Naive thymus-derived CD4-positive, alpha-beta T cell (primary cell): Measurements from ENCODE around the gene NCSTN. TPM values are rescaled to one million over a fixed set of nuclear protein-coding genes. Genes with fewer than 3 reads are reported as not detected.

Experiments used
- ATAC-seq: fragments of 150-1000 bp; cut with Tn5 transposase; 2 replicates; pipeline ENCODE4 v1.10.0; 2021; ENCODE audit warnings: mild to moderate bottlenecking, moderate library complexity
- CTCF ChIA-PET: fragments of 350-600 bp; sonication (Branson Sonifier 250); formaldehyde crosslinking; loops from one replicate; lab custom pipeline; 2021; ENCODE audit warnings: antibody characterized with exemption; lab: Charles Lee
- POLR2A ChIA-PET: fragments of 350-600 bp; sonication (Branson Sonifier 250); formaldehyde crosslinking; loops from one replicate; lab custom pipeline; 2021; ENCODE audit warnings: antibody characterized with exemption, inconsistent platforms; lab: Charles Lee
- DNase-seq, 9 donors: peaks; one replicate each; pipeline versions ENCODE4 v3.0.0 to v3.0.0-alpha.2; 2020 to 2022; ENCODE audit warnings: mixed read lengths in 1 of 9
- H3K27ac ChIP-seq: one replicate; pipeline ENCODE4 v1.7.0; 2013; ENCODE audit warnings: mild to moderate bottlenecking, low read depth, low read length, moderate library complexity
- H3K27me3 ChIP-seq, 2 donors: one replicate each; pipeline ENCODE4 v1.7.0; 2013; ENCODE audit warnings: low read length in 2 of 2, mild to moderate bottlenecking in 2 of 2, moderate library complexity in 2 of 2; ENCODE audit not compliant: control insufficient read depth in 2 of 2, insufficient read depth in 2 of 2
- H3K36me3 ChIP-seq, 3 experiments: 1 replicate in 2 of 3; 2 replicates in 1 of 3; pipeline ENCODE4 v1.7.0; 2013; ENCODE audit warnings: low read length in 3 of 3, mild to moderate bottlenecking in 3 of 3, moderate library complexity in 1 of 3; ENCODE audit not compliant: insufficient read depth in 3 of 3, control insufficient read depth in 2 of 3
- H3K4me1 ChIP-seq, 2 donors: one replicate each; pipeline ENCODE4 v1.7.0; 2013; ENCODE audit warnings: low read length in 2 of 2, mild to moderate bottlenecking in 2 of 2, moderate library complexity in 1 of 2; ENCODE audit not compliant: control insufficient read depth in 2 of 2, insufficient read depth in 2 of 2
- H3K4me3 ChIP-seq: 2 replicates; pipeline ENCODE4 v1.7.0; 2013; ENCODE audit warnings: mild to moderate bottlenecking, low read length
- H3K9me3 ChIP-seq, 3 experiments: 1 replicate in 2 of 3; 2 replicates in 1 of 3; pipeline ENCODE4 v1.7.0; 2013; ENCODE audit warnings: low read length in 3 of 3; ENCODE audit not compliant: control insufficient read depth in 2 of 3
- H3K27ac Mint-ChIP-seq, 9 donors: one replicate each; pipeline ENCODE4 v1.8.0; 2020 to 2022; ENCODE audit warnings: mixed read lengths in 9 of 9, mild to moderate bottlenecking in 8 of 9, moderate library complexity in 5 of 9, inconsistent platforms in 2 of 9
- H3K27me3 Mint-ChIP-seq, 5 donors: one replicate each; pipeline ENCODE4 v1.8.0; 2021 to 2022; ENCODE audit warnings: mixed read lengths in 5 of 5, mild to moderate bottlenecking in 1 of 5
- H3K36me3 Mint-ChIP-seq, 5 donors: one replicate each; pipeline ENCODE4 v1.8.0; 2020 to 2022; ENCODE audit warnings: mixed read lengths in 5 of 5, mild to moderate bottlenecking in 3 of 5, inconsistent platforms in 1 of 5
- H3K4me1 Mint-ChIP-seq, 7 donors: one replicate each; pipeline ENCODE4 v1.8.0; 2020 to 2022; ENCODE audit warnings: mixed read lengths in 7 of 7, mild to moderate bottlenecking in 3 of 7, inconsistent platforms in 1 of 7
- H3K4me3 Mint-ChIP-seq, 10 donors: one replicate each; pipeline ENCODE4 v1.8.0; 2020 to 2022; ENCODE audit warnings: mild to moderate bottlenecking in 10 of 10, mixed read lengths in 10 of 10, moderate library complexity in 6 of 10, inconsistent platforms in 2 of 10
- H3K9me3 Mint-ChIP-seq, 11 donors: one replicate each; pipeline ENCODE4 v1.8.0; 2020 to 2022; ENCODE audit warnings: mixed read lengths in 11 of 11, mild to moderate bottlenecking in 4 of 11, inconsistent platforms in 1 of 11, moderate library complexity in 1 of 11
- intact Hi-C, 2 donors: fragments of 100-400 bp; cut with micrococcal nuclease; formaldehyde crosslinking; loops; one replicate each; pipeline ENCODE4 v1.15.1; 2023
- polyA plus RNA-seq, 2 donors: library from polyadenylated mRNA; unstranded; fragments of 300-500 nt; fragmentation: Illumina TruSeq; gene quantifications; one replicate each; pipeline ENCODE4 v1.2.3, GENCODE V29; 2021
- total RNA-seq, 6 experiments: library from RNA in 5 of 6; stranded (reverse) in 5 of 6; gene quantifications; 1 replicate in 5 of 6; 2 replicates in 1 of 6; pipeline ENCODE4 v1.2.3 and lab custom pipeline; 2021 to 2026

Gene NCSTN
- total and polyA plus RNA-seq, 7 experiments from 2014 or later: 68.4 to 91.1 (median 73.5) TPM

DNA sequence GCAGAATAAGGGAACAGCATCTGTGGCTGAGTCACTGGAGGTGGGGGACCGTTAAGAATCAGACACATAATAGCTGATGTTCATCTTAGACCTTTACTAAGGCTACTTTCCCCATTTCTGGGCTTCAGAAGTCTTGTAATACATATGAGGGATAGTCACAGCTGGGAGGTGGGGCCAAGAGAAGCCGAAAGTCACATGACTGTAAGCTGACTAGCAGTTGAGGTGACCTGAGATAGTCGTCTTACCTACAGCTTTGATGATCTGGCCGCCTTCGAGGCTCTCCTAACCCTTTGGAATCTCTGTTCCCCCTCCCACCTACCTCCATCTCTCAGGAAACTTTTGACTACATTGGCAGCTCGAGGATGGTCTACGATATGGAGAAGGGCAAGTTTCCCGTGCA is 9.4 kb downstream of the NCSTN start:
- ChIA-PET POLR2A (interaction anchor here (0.7 kb wide), 1 partner anchor 259 kb away, joined by 3 read pairs; no protein-coding TSS in a partner anchor), CTCF (interaction anchor here (0.7 to 1.6 kb wide), 3 partner anchors 24 to 171 kb away, joined by 3 read pairs; no protein-coding TSS in a partner anchor)
- Mint-ChIP-seq H3K27ac (no peak overlapping the region), H3K4me3 (no peak overlapping the region), H3K9me3 (peaks cover 0 to 1% (median 0%) of the 10 kb centered on the region in 11 donors), H3K36me3 (peaks cover 32 to 77% (median 56%) of the 10 kb centered on the region in 5 donors), H3K27me3 (no peaks in the 10 kb centered on the region), H3K4me1 (peaks cover 0 to 7% (median 5%) of the 10 kb centered on the region in 7 donors)
- Histone ChIP-seq H3K4me3 (no peak overlapping the region), H3K36me3 (peaks cover 60 to 99% (median 61%) of the 10 kb centered on the region in 3 experiments), H3K4me1 (no peaks in the 10 kb centered on the region), H3K9me3 (no peaks in the 10 kb centered on the region), H3K27ac (no peak overlapping the region), H3K27me3 (no peaks in the 10 kb centered on the region)
- intact Hi-C loops: no loop called here
- ATAC-seq (no peak), DNase-seq (peak in 1 of 9 donors; percentile 3)

DNA sequence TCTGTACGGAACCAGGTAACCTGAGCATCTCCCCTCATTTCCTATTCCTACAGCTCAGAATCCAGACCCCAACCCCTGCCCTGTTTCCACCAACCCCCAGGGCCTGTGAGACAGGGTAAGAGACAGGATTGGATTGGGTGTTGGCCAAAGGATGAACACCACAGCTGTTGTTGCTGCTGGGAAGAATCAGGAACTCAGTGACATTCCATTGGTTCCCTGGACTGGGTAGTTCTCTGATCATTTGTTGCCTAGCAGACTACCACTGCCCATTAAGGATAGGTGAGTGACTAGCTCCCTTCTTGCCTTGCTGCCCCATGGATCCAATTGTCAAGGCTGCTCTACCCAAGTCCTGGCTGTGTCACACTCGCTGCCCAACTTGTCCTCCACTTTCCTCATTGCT is 10.0 kb downstream of the NCSTN start:
- H3K27ac ChIP-seq: no peak overlapping the region
- Mint-ChIP-seq H3K9me3 (peaks cover 0 to 1% (median 0%) of the 10 kb centered on the region in 11 donors), H3K4me3 (no peak overlapping the region), H3K4me1 (peaks cover 0 to 7% (median 0%) of the 10 kb centered on the region in 7 donors), H3K27ac (peak overlapping the region in 1 of 9 donors; percentile 76), H3K27me3 (no peaks in the 10 kb centered on the region), H3K36me3 (peaks cover 33 to 78% (median 60%) of the 10 kb centered on the region in 5 donors)
- no peak overlapping the region for H3K4me3 ChIP-seq
- H3K9me3 ChIP-seq: no peaks in the 10 kb centered on the region
- H3K27me3 ChIP-seq: no peaks in the 10 kb centered on the region
- intact Hi-C loops: no loop called here
- DNase-seq (no peak), ATAC-seq (no peak)
- peaks cover 60 to 99% (median 61%) of the 10 kb centered on the region in 3 experiments for H3K36me3 ChIP-seq
- ChIA-PET POLR2A (interaction anchor here (0.7 kb wide), 1 partner anchor 258 kb away, joined by 3 read pairs; no protein-coding TSS in a partner anchor), CTCF (interaction anchor here (0.6 to 2.8 kb wide), 4 partner anchors 24 to 206 kb away, joined by 3 to 10 read pairs (median 3); no protein-coding TSS in a partner anchor)
- H3K4me1 ChIP-seq: no peaks in the 10 kb centered on the region

DNA sequence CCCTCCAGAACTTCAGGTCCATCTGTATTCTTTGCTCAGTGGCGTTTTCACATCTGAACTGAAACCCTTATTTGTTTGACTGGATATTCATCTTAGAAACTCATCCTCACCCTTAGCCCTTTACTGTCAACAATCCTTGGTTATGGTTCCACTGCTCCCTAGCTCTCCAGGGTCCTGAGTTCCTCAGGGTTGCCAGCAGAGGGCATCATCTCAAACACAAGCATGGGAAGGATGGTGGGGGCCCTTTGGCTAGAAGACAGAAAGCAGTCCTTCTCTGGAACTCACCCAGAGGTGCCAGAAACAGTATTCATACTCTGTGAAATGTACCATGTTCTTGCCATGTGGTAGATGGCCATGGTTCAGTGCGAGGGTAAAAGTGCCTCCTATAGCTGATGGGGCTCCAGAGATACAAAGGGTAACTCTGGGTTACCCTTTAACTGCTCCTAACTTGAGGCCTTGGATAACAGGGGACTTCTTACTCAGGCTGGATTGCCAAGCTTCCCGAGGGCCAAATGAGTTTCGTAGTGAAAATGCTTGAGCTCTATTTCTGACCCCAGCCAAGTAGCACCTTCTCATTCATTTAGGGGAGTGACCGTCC is 11.3 kb downstream of the NCSTN start:
- ATAC-seq: peak; percentile 45
- peaks cover 0 to 1% (median 0%) of the 10 kb centered on the region in 11 donors for H3K9me3 Mint-ChIP-seq
- peaks cover 0 to 5% (median 0%) of the 10 kb centered on the region in 7 donors for H3K4me1 Mint-ChIP-seq
- peaks cover 36 to 81% (median 68%) of the 10 kb centered on the region in 5 donors for H3K36me3 Mint-ChIP-seq
- H3K27me3 Mint-ChIP-seq: no peaks in the 10 kb centered on the region
- peak in 5 of 9 donors; percentile 8 to 23 (median 17) for DNase-seq
- intact Hi-C loops: loop anchor here in 1 of 2 donors (1.0 kb wide), 2 partner anchors 22 to 253 kb away; no protein-coding TSS in a partner anchor
- peak overlapping the region in 4 of 9 donors; percentile 28 to 44 (median 40) for H3K27ac Mint-ChIP-seq
- H3K4me3 ChIP-seq: no peak overlapping the region
- no peak overlapping the region for H3K27ac ChIP-seq
- peaks cover 52 to 94% (median 52%) of the 10 kb centered on the region in 3 experiments for H3K36me3 ChIP-seq
- no peaks in the 10 kb centered on the region for H3K27me3 ChIP-seq
- no peaks in the 10 kb centered on the region for H3K9me3 ChIP-seq
- no peaks in the 10 kb centered on the region for H3K4me1 ChIP-seq
- H3K4me3 Mint-ChIP-seq: no peak overlapping the region
- ChIA-PET POLR2A (interaction anchor here (0.6 to 1.3 kb wide), 2 partner anchors 11 to 676 kb away, joined by 3 read pairs; partner anchors contain the start of genes COPA and NCSTN), CTCF (interaction anchor here (1.1 to 2.8 kb wide), 3 partner anchors 11 to 26 kb away, joined by 3 to 10 read pairs (median 3); no protein-coding TSS in a partner anchor)

DNA sequence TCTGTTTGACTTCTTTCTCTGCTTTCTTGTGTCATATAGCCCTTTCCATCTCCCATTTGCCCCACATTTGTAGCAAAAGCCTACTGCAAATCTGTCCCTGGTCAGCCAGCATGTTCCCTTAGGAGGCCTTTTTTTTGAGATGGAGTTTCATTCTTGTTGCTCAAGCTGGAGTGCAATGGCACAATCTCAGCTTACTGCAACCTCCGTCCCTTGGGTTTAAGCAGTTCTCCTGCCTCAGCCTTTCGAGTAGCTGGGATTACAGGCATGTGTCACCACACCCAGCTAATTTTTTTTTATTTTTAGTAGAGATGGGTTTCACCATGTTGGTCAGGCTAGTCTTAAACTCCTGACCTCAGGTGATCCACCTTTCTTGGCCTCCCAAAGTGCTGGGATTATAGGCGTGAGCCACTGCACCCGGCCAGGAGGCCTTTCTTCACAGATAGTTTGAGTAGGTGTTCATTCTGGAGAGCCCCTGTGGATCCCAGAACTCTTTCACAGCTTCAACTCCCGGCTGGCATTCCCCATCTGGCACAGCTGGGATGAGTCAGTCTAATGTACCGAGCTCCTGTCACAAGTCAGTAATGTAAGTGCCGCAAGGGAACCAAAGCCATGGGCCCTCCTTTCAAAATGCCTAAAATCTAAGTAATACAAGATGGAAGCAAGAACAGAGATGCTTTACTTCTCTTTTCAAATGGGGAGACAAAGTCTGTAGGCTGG is 14.3 kb downstream of the NCSTN start:
- Histone ChIP-seq H3K27me3 (no peaks in the 10 kb centered on the region), H3K36me3 (peaks cover 27 to 79% (median 35%) of the 10 kb centered on the region in 3 experiments), H3K9me3 (no peaks in the 10 kb centered on the region), H3K4me1 (no peaks in the 10 kb centered on the region), H3K27ac (no peak overlapping the region), H3K4me3 (no peak overlapping the region)
- Mint-ChIP-seq H3K36me3 (peaks cover 30 to 66% (median 43%) of the 10 kb centered on the region in 5 donors), H3K4me1 (peaks cover 0 to 5% (median 0%) of the 10 kb centered on the region in 7 donors), H3K27ac (peak overlapping the region in 2 of 9 donors; percentile 38 to 73), H3K9me3 (peaks cover 0 to 1% (median 0%) of the 10 kb centered on the region in 11 donors), H3K4me3 (no peak overlapping the region), H3K27me3 (no peaks in the 10 kb centered on the region)
- CTCF ChIA-PET: interaction anchor here (2.4 kb wide), 1 partner anchor 19 kb away, joined by 9 read pairs; no protein-coding TSS in a partner anchor
- ATAC-seq: no peak
- POLR2A ChIA-PET: interaction anchor here (1.1 kb wide), 1 partner anchor 14 kb away, joined by 3 read pairs; no protein-coding TSS in a partner anchor
- intact Hi-C loops: no loop called here
- peak in 1 of 9 donors; percentile 18 for DNase-seq

DNA sequence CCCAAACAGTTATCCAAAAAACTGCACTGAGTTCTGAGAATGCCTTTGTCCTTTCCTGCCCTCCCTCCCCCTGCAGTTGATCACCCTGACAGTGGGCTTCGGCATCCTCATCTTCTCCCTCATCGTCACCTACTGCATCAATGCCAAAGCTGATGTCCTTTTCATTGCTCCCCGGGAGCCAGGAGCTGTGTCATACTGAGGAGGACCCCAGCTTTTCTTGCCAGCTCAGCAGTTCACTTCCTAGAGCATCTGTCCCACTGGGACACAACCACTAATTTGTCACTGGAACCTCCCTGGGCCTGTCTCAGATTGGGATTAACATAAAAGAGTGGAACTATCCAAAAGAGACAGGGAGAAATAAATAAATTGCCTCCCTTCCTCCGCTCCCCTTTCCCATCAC is 14.9 kb downstream of the NCSTN start:
- intact Hi-C loops: no loop called here
- no peaks in the 10 kb centered on the region for H3K4me1 ChIP-seq
- H3K9me3 Mint-ChIP-seq: peaks cover 0 to 1% (median 0%) of the 10 kb centered on the region in 11 donors
- POLR2A ChIA-PET: no interaction called here
- H3K36me3 ChIP-seq: peaks cover 21 to 73% (median 29%) of the 10 kb centered on the region in 3 experiments
- no peak overlapping the region for H3K27ac ChIP-seq
- ATAC-seq (no peak), DNase-seq (peak in 1 of 9 donors; percentile 16)
- H3K4me3 ChIP-seq: no peak overlapping the region
- H3K9me3 ChIP-seq: no peaks in the 10 kb centered on the region
- no peak overlapping the region for H3K27ac Mint-ChIP-seq
- H3K27me3 Mint-ChIP-seq: no peaks in the 10 kb centered on the region
- no peaks in the 10 kb centered on the region for H3K27me3 ChIP-seq
- H3K36me3 Mint-ChIP-seq: peaks cover 29 to 59% (median 37%) of the 10 kb centered on the region in 5 donors
- CTCF ChIA-PET: interaction anchor here (2.4 kb wide), 1 partner anchor 18 kb away, joined by 9 read pairs; no protein-coding TSS in a partner anchor
- H3K4me1 Mint-ChIP-seq: peaks cover 0 to 5% (median 0%) of the 10 kb centered on the region in 7 donors
- no peak overlapping the region for H3K4me3 Mint-ChIP-seq

DNA sequence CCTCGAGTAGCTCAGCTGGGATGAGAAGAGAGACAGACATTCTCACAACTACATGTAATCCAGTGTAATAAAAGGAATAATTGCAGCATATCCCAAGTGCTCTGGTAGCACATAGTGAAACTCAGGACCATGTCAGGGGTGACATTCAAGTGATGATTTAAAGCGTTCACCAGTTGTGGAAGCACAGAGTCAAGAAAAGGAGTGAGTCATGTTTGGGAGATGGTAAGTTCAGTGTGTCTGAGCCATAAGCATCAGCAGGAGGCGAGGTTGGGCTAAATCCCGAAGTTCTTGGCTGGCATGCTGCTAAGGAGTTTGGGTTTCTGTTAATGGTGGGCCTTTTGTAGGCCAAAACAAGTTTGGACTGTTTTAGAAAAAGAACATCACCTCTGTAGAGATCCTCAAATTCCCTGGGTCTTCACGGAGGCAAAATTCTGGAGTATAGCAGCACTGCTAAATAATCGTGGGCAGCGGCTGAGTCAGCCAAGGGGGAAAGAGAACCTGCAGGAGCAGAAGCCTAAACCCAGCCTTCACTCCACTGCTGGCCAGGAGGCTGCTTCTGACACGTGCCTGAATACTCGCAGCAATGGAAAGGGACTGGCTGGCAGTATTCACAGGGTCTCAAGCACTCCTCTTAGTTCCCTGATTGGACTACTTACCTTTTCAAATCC is 16.5 kb downstream of the NCSTN start:
- Histone ChIP-seq H3K4me3 (no peak overlapping the region), H3K27me3 (no peaks in the 10 kb centered on the region), H3K36me3 (peaks cover 8 to 57% (median 13%) of the 10 kb centered on the region in 3 experiments), H3K4me1 (no peaks in the 10 kb centered on the region), H3K9me3 (no peaks in the 10 kb centered on the region), H3K27ac (no peak overlapping the region)
- Mint-ChIP-seq H3K4me3 (no peak overlapping the region), H3K4me1 (peaks cover 0 to 5% (median 0%) of the 10 kb centered on the region in 7 donors), H3K27ac (no peak overlapping the region), H3K9me3 (no peaks in the 10 kb centered on the region), H3K27me3 (no peaks in the 10 kb centered on the region), H3K36me3 (peaks cover 19 to 48% (median 27%) of the 10 kb centered on the region in 5 donors)
- ATAC-seq (no peak), DNase-seq (peak in 1 of 9 donors; percentile 11)
- POLR2A ChIA-PET: no interaction called here
- intact Hi-C loops: no loop called here
- CTCF ChIA-PET: no interaction called here
